Activated CD4-positive, alpha-beta T cell treated with anti-CD3 and anti-CD28 coated beads, Interleukin-2, amount 10 ng/mL, durations not matched to agents 24 days and 14 days (primary cell): ENCODE measurements around the gene MEGF11. TPM values are rescaled to one million over a fixed set of nuclear protein-coding genes. Genes with fewer than 3 reads are reported as not detected.

Experiments used
- DNase-seq: peaks from one replicate; pipeline ENCODE4 v3.0.0; 2022
- H3K27ac Mint-ChIP-seq: one replicate; pipeline ENCODE4 v1.8.0; 2022; ENCODE audit warnings: mild to moderate bottlenecking, mixed read lengths
- H3K27me3 Mint-ChIP-seq: one replicate; pipeline ENCODE4 v1.8.0; 2022; ENCODE audit warnings: mixed read lengths
- H3K36me3 Mint-ChIP-seq: one replicate; pipeline ENCODE4 v1.8.0; 2022; ENCODE audit warnings: low read depth, mild to moderate bottlenecking, mixed read lengths
- H3K4me1 Mint-ChIP-seq: one replicate; pipeline ENCODE4 v1.8.0; 2021; ENCODE audit warnings: mixed read lengths
- H3K4me3 Mint-ChIP-seq: one replicate; pipeline ENCODE4 v1.8.0; 2022; ENCODE audit warnings: mild to moderate bottlenecking, moderate library complexity, mixed read lengths
- H3K9me3 Mint-ChIP-seq: one replicate; pipeline ENCODE4 v1.8.0; 2021; ENCODE audit warnings: mixed read lengths
- intact Hi-C: fragments of 100-400 bp; cut with micrococcal nuclease; formaldehyde crosslinking; loops from one replicate; pipeline ENCODE4 v1.15.1; 2023
- total RNA-seq: library from RNA; stranded (reverse); gene quantifications from 2 replicates; pipeline ENCODE4 v1.2.3, GENCODE V29; 2022

The MEGF11 gene
- total RNA-seq, 1 donor from 2014 or later: not detected

- H3K36me3 Mint-ChIP-seq: no peaks in the 10 kb centered on the region
- no peaks in the 10 kb centered on the region for H3K9me3 Mint-ChIP-seq
- intact Hi-C loops: no loop called here
- H3K27ac Mint-ChIP-seq: no peak overlapping the region
- H3K4me3 Mint-ChIP-seq: no peak overlapping the region
- DNase-seq: no peak
- peaks cover 20% of the 10 kb centered on the region for H3K27me3 Mint-ChIP-seq
- no peaks in the 10 kb centered on the region for H3K4me1 Mint-ChIP-seq
Measured at GRCh38 chr15:66171841-66172240, 81.7 kb downstream of the MEGF11 start.

- Mint-ChIP-seq H3K4me1 (no peaks in the 10 kb centered on the region), H3K36me3 (no peaks in the 10 kb centered on the region), H3K27me3 (peaks cover 18% of the 10 kb centered on the region), H3K4me3 (no peak overlapping the region), H3K27ac (no peak overlapping the region), H3K9me3 (no peaks in the 10 kb centered on the region)
- intact Hi-C loops: no loop called here
- DNase-seq: no peak
Measured at GRCh38 chr15:66170716-66171115, 82.8 kb downstream of the MEGF11 start.

GRCh38 chr15:66170042-66170441, 83.5 kb downstream of the MEGF11 start:
- Mint-ChIP-seq H3K27me3 (peaks cover 12% of the 10 kb centered on the region), H3K4me1 (no peaks in the 10 kb centered on the region), H3K27ac (no peak overlapping the region), H3K36me3 (no peaks in the 10 kb centered on the region), H3K4me3 (no peak overlapping the region), H3K9me3 (no peaks in the 10 kb centered on the region)
- intact Hi-C loops: no loop called here
- no peak for DNase-seq

- no peaks in the 10 kb centered on the region for H3K36me3 Mint-ChIP-seq
- no peak overlapping the region for H3K4me3 Mint-ChIP-seq
- DNase-seq: no peak
- H3K27me3 Mint-ChIP-seq: peaks cover 7% of the 10 kb centered on the region
- no peaks in the 10 kb centered on the region for H3K9me3 Mint-ChIP-seq
- H3K4me1 Mint-ChIP-seq: no peaks in the 10 kb centered on the region
- intact Hi-C loops: no loop called here
- no peak overlapping the region for H3K27ac Mint-ChIP-seq
Measured at GRCh38 chr15:66169625-66170024, 83.9 kb downstream of the MEGF11 start.

- H3K4me1 Mint-ChIP-seq: no peaks in the 10 kb centered on the region
- no peaks in the 10 kb centered on the region for H3K36me3 Mint-ChIP-seq
- H3K4me3 Mint-ChIP-seq: no peak overlapping the region
- H3K9me3 Mint-ChIP-seq: no peaks in the 10 kb centered on the region
- H3K27me3 Mint-ChIP-seq: peaks cover 3% of the 10 kb centered on the region
- intact Hi-C loops: no loop called here
- DNase-seq: no peak
- no peak overlapping the region for H3K27ac Mint-ChIP-seq
Measured at GRCh38 chr15:66169023-66169422, 84.5 kb downstream of the MEGF11 start.

GRCh38 chr15:66167854-66168253, 85.7 kb downstream of the MEGF11 start:
- H3K27ac Mint-ChIP-seq: no peak overlapping the region
- no peaks in the 10 kb centered on the region for H3K9me3 Mint-ChIP-seq
- no peak for DNase-seq
- no peak overlapping the region for H3K4me3 Mint-ChIP-seq
- H3K27me3 Mint-ChIP-seq: peaks cover under 1% of the 10 kb centered on the region
- intact Hi-C loops: no loop called here
- no peaks in the 10 kb centered on the region for H3K36me3 Mint-ChIP-seq
- H3K4me1 Mint-ChIP-seq: no peaks in the 10 kb centered on the region

- H3K36me3 Mint-ChIP-seq: no peaks in the 10 kb centered on the region
- H3K4me1 Mint-ChIP-seq: no peaks in the 10 kb centered on the region
- DNase-seq: no peak
- no peak overlapping the region for H3K4me3 Mint-ChIP-seq
- intact Hi-C loops: no loop called here
- no peaks in the 10 kb centered on the region for H3K27me3 Mint-ChIP-seq
- H3K9me3 Mint-ChIP-seq: peaks cover 5% of the 10 kb centered on the region
- no peak overlapping the region for H3K27ac Mint-ChIP-seq
Measured at GRCh38 chr15:66165856-66166255, 87.7 kb downstream of the MEGF11 start.

- peaks cover 5% of the 10 kb centered on the region for H3K9me3 Mint-ChIP-seq
- intact Hi-C loops: no loop called here
- H3K27me3 Mint-ChIP-seq: no peaks in the 10 kb centered on the region
- H3K4me3 Mint-ChIP-seq: no peak overlapping the region
- no peak overlapping the region for H3K27ac Mint-ChIP-seq
- no peaks in the 10 kb centered on the region for H3K36me3 Mint-ChIP-seq
- DNase-seq: no peak
- no peaks in the 10 kb centered on the region for H3K4me1 Mint-ChIP-seq
Measured at GRCh38 chr15:66164788-66165187, 88.8 kb downstream of the MEGF11 start.

GRCh38 chr15:66163553-66163952, 90.0 kb downstream of the MEGF11 start:
- Mint-ChIP-seq H3K27ac (no peak overlapping the region), H3K36me3 (no peaks in the 10 kb centered on the region), H3K9me3 (peaks cover 5% of the 10 kb centered on the region), H3K4me1 (no peaks in the 10 kb centered on the region), H3K27me3 (peaks cover 4% of the 10 kb centered on the region), H3K4me3 (no peak overlapping the region)
- intact Hi-C loops: no loop called here
- DNase-seq: no peak

GRCh38 chr15:66162286-66162685, 91.3 kb downstream of the MEGF11 start:
- no peaks in the 10 kb centered on the region for H3K36me3 Mint-ChIP-seq
- H3K27me3 Mint-ChIP-seq: peaks cover 4% of the 10 kb centered on the region
- no peak overlapping the region for H3K4me3 Mint-ChIP-seq
- H3K4me1 Mint-ChIP-seq: no peaks in the 10 kb centered on the region
- intact Hi-C loops: no loop called here
- no peak overlapping the region for H3K27ac Mint-ChIP-seq
- DNase-seq: no peak
- H3K9me3 Mint-ChIP-seq: peaks cover 5% of the 10 kb centered on the region

GRCh38 chr15:66161575-66162118, 91.9 kb downstream of the MEGF11 start:
- no peaks in the 10 kb centered on the region for H3K36me3 Mint-ChIP-seq
- intact Hi-C loops: no loop called here
- peaks cover 5% of the 10 kb centered on the region for H3K9me3 Mint-ChIP-seq
- H3K27me3 Mint-ChIP-seq: peaks cover 4% of the 10 kb centered on the region
- no peak overlapping the region for H3K4me3 Mint-ChIP-seq
- DNase-seq: no peak
- no peak overlapping the region for H3K27ac Mint-ChIP-seq
- no peaks in the 10 kb centered on the region for H3K4me1 Mint-ChIP-seq

GRCh38 chr15:66161108-66161507, 92.4 kb downstream of the MEGF11 start:
- intact Hi-C loops: no loop called here
- H3K4me3 Mint-ChIP-seq: no peak overlapping the region

GRCh38 chr15:66157507-66157906, 96.0 kb downstream of the MEGF11 start:
- no peak for DNase-seq
- no peak overlapping the region for H3K27ac Mint-ChIP-seq
- intact Hi-C loops: no loop called here
- no peaks in the 10 kb centered on the region for H3K36me3 Mint-ChIP-seq
- H3K4me1 Mint-ChIP-seq: no peaks in the 10 kb centered on the region
- H3K27me3 Mint-ChIP-seq: peaks cover 8% of the 10 kb centered on the region
- no peak overlapping the region for H3K4me3 Mint-ChIP-seq
- H3K9me3 Mint-ChIP-seq: peaks cover 5% of the 10 kb centered on the region

More at GRCh38 chr15:66161108-66161507, 92.4 kb downstream of the MEGF11 start:
- Mint-ChIP-seq H3K4me1 (no peaks in the 10 kb centered on the region), H3K27ac (no peak overlapping the region), H3K9me3 (peaks cover 5% of the 10 kb centered on the region), H3K27me3 (peaks cover 4% of the 10 kb centered on the region), H3K36me3 (no peaks in the 10 kb centered on the region)
- DNase-seq: no peak

GRCh38 chr15:66156310-66156975, 97.1 kb downstream of the MEGF11 start:
- Mint-ChIP-seq H3K4me1 (no peaks in the 10 kb centered on the region), H3K27ac (no peak overlapping the region), H3K36me3 (no peaks in the 10 kb centered on the region), H3K9me3 (no peaks in the 10 kb centered on the region), H3K27me3 (peaks cover 8% of the 10 kb centered on the region), H3K4me3 (no peak overlapping the region)
- intact Hi-C loops: no loop called here
- DNase-seq: no peak

GRCh38 chr15:66155065-66155464, 98.5 kb downstream of the MEGF11 start:
- no peak overlapping the region for H3K27ac Mint-ChIP-seq
- no peaks in the 10 kb centered on the region for H3K4me1 Mint-ChIP-seq
- peaks cover 9% of the 10 kb centered on the region for H3K27me3 Mint-ChIP-seq
- DNase-seq: no peak
- intact Hi-C loops: no loop called here
- no peak overlapping the region for H3K4me3 Mint-ChIP-seq
- no peaks in the 10 kb centered on the region for H3K36me3 Mint-ChIP-seq
- no peaks in the 10 kb centered on the region for H3K9me3 Mint-ChIP-seq
